Measurements from ENCODE around the gene OAS2. TPM values are rescaled to one million over a fixed set of nuclear protein-coding genes. Genes with fewer than 3 reads are reported as not detected.

OAS2 gene
- total RNA-seq, 4 donors from 2014 or later, result 1.7 to 5.2 (median 2.5) TPM

DNA sequence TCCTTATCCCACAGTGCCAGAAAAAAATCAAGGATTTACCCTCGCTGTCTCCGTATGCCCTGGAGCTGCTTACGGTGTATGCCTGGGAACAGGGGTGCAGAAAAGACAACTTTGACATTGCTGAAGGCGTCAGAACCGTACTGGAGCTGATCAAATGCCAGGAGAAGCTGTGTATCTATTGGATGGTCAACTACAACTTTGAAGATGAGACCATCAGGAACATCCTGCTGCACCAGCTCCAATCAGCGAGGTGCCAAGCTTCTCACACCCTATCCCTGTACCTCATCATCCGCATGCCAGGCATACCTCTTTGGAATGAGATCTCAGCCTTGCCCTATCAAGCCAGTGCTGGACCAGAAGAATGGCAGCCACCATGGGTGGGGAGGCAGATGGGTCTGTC lies 19.2 kb downstream of the OAS2 start:
- no peaks in the 10 kb centered on the region for H3K9me3 ChIP-seq
- no peak overlapping the region for H3K27ac ChIP-seq
- TF ChIP-seq, protein P1, sequence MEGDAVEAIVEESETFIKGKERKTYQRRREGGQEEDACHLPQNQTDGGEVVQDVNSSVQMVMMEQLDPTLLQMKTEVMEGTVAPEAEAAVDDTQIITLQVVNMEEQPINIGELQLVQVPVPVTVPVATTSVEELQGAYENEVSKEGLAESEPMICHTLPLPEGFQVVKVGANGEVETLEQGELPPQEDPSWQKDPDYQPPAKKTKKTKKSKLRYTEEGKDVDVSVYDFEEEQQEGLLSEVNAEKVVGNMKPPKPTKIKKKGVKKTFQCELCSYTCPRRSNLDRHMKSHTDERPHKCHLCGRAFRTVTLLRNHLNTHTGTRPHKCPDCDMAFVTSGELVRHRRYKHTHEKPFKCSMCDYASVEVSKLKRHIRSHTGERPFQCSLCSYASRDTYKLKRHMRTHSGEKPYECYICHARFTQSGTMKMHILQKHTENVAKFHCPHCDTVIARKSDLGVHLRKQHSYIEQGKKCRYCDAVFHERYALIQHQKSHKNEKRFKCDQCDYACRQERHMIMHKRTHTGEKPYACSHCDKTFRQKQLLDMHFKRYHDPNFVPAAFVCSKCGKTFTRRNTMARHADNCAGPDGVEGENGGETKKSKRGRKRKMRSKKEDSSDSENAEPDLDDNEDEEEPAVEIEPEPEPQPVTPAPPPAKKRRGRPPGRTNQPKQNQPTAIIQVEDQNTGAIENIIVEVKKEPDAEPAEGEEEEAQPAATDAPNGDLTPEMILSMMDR (IDR thresholded peaks at IDR 0.05 in 4 of 5, conservative IDR thresholded peaks at IDR 0.05 in 1 of 5), result no peak
- no peak for TF ChIP-seq POLR2A (IDR thresholded peaks at IDR 0.05)
- no peaks in the 10 kb centered on the region for H3K4me1 ChIP-seq
- intact Hi-C loops (cut with DNase I; ENCODE audit: low total_unique reads), result no loop called here
- no peak for DNase-seq
- H3K4me3 ChIP-seq, result no peak overlapping the region
- no peak for ATAC-seq
- in situ Hi-C loops (cut with MboI; ENCODE audit: low sequenced_read_pairs in 4 of 4), result no loop called here
- no peaks in the 10 kb centered on the region for H3K27me3 ChIP-seq
- no peaks in the 10 kb centered on the region for H3K36me3 ChIP-seq

DNA sequence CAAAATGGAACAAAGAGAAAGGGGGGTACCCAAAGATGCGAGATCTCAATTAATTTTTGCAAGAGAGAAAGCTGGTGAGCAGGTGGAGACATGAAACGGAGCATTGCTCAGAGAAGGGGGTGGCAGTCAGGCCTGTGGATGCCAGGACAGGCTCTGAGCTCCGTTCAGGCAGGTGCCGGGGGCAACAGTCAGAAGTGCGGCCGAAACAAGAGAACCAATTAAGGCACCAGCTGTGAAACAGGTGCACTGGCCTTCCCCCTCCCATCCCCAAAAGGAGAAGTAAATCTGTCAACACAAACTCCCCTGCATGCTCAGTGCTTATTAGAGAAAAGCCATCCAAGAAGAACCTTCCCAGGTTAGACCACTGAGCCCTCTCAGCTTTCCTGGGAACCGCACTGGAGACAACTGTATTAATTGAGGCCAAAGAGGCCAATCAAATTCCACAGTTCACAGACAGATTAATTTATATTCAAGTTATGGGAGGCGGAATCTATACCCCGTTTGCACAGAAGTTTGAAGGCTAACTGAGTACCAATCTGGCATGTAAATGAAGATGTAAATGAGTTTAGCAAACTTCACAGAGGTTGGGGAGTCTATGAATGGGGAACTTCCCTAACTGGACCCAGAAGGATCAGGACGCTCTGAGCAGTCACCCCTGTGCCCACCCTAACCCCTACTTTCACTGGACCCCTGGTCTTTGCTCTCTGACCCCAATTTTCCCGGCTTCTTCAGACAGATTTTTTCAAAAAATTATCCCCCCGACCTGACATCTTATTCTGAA lies 20.9 kb downstream of the OAS2 start:
- Histone ChIP-seq H3K9me3 (no peaks in the 10 kb centered on the region), H3K4me3 (no peak overlapping the region), H3K27me3 (no peaks in the 10 kb centered on the region), H3K27ac (no peak overlapping the region), H3K36me3 (no peaks in the 10 kb centered on the region), H3K4me1 (no peaks in the 10 kb centered on the region)
- TF ChIP-seq, protein P1 (IDR thresholded peaks at IDR 0.05 in 4 of 5, conservative IDR thresholded peaks at IDR 0.05 in 1 of 5), result no peak
- no peak for TF ChIP-seq POLR2A (IDR thresholded peaks at IDR 0.05)
- in situ Hi-C loops (cut with MboI; ENCODE audit: low sequenced_read_pairs in 4 of 4), result no loop called here
- no peak for DNase-seq
- ATAC-seq, result no peak
- intact Hi-C loops (cut with DNase I; ENCODE audit: low total_unique reads), result no loop called here

DNA sequence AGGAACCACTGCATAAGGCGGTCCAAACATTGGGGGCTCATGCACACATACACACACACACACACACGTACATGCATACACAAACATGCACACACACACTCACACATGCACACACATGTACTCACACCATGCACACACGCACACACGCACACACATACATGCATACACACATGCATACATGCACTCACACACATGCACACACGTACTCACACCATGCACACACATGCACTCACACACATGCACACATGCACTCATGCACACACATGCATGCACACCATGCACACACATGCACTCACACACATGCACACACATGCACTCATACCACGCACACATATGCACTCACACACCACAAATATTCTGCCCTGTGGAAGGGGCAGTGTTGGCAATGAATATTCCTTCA lies 22.1 kb downstream of the OAS2 start:
- DNase-seq, result no peak
- no peaks in the 10 kb centered on the region for H3K36me3 ChIP-seq
- no peak for TF ChIP-seq POLR2A (IDR thresholded peaks at IDR 0.05)
- TF ChIP-seq, protein P1 (IDR thresholded peaks at IDR 0.05 in 4 of 5, conservative IDR thresholded peaks at IDR 0.05 in 1 of 5), result no peak
- H3K4me1 ChIP-seq, result no peaks in the 10 kb centered on the region
- intact Hi-C loops (cut with DNase I; ENCODE audit: low total_unique reads), result no loop called here
- no peak for ATAC-seq
- no peak overlapping the region for H3K27ac ChIP-seq
- H3K27me3 ChIP-seq, result no peaks in the 10 kb centered on the region
- H3K4me3 ChIP-seq, result no peak overlapping the region
- in situ Hi-C loops (cut with MboI; ENCODE audit: low sequenced_read_pairs in 4 of 4), result no loop called here
- no peaks in the 10 kb centered on the region for H3K9me3 ChIP-seq

DNA sequence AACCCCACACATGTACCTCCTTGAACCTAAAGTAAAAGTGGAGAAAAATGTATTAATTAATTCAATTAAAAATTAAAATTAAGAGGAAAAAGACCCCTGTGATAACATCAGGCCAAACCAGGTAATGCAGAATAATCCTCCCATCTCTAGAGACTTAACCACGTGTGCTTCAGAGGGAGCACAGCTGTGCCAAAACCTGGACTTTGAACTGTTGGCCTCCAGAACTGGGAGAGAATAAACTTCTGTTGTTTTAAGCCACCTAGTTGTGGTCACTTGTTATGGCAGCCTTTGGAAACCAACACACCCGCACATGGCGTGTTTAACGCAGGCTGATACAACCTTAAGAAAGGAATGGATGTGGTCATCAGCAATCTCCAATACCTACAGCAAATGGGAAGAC lies 23.8 kb downstream of the OAS2 start:
- no peaks in the 10 kb centered on the region for H3K27me3 ChIP-seq
- no peaks in the 10 kb centered on the region for H3K36me3 ChIP-seq
- no peaks in the 10 kb centered on the region for H3K4me1 ChIP-seq
- TF ChIP-seq POLR2A (IDR thresholded peaks at IDR 0.05), result no peak
- TF ChIP-seq, protein P1 (IDR thresholded peaks at IDR 0.05 in 4 of 5, conservative IDR thresholded peaks at IDR 0.05 in 1 of 5), result no peak
- in situ Hi-C loops (cut with MboI; ENCODE audit: low sequenced_read_pairs in 4 of 4), result no loop called here
- intact Hi-C loops (cut with DNase I; ENCODE audit: low total_unique reads), result no loop called here
- H3K9me3 ChIP-seq, result no peaks in the 10 kb centered on the region
- no peak overlapping the region for H3K27ac ChIP-seq
- DNase-seq, result no peak
- H3K4me3 ChIP-seq, result no peak overlapping the region
- ATAC-seq, result no peak

DNA sequence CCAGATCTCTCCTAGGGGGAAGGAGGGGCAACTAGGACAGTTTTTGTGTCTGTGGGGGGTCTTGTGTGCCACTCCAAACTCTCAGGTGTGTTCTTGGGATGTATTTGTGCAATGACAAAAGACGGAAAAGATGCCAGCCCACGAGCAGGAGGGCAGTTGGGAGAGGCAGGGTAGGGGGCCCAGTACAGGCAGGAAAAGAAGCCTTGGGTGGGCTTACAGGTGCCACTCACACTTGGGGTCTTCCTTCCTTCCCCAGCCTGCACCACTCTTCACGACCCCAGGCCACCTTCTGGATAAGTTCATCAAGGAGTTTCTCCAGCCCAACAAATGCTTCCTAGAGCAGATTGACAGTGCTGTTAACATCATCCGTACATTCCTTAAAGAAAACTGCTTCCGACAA lies 24.4 kb downstream of the OAS2 start:
- ATAC-seq, result no peak
- no peak overlapping the region for H3K4me3 ChIP-seq
- H3K27ac ChIP-seq, result no peak overlapping the region
- no peaks in the 10 kb centered on the region for H3K9me3 ChIP-seq
- DNase-seq, result no peak
- H3K36me3 ChIP-seq, result no peaks in the 10 kb centered on the region
- TF ChIP-seq, protein P1 (IDR thresholded peaks at IDR 0.05 in 4 of 5, conservative IDR thresholded peaks at IDR 0.05 in 1 of 5), result no peak
- TF ChIP-seq POLR2A (IDR thresholded peaks at IDR 0.05), result no peak
- intact Hi-C loops (cut with DNase I; ENCODE audit: low total_unique reads) (no loop called here), in situ Hi-C loops (cut with MboI; ENCODE audit: low sequenced_read_pairs in 4 of 4) (no loop called here)
- H3K4me1 ChIP-seq, result no peaks in the 10 kb centered on the region
- H3K27me3 ChIP-seq, result no peaks in the 10 kb centered on the region

Data from gastrocnemius medialis (tissue), 4 donors.